Measurements from ENCODE around the gene F11R. TPM values are rescaled to one million over a fixed set of nuclear protein-coding genes. Genes with fewer than 3 reads are reported as not detected.
A peak's percentile ranks its signal among the peaks of the same experiment; 100 is the strongest.

Gene F11R
- total and polyA plus RNA-seq, 12 donors = 7.1 to 22.7 (median 10.1) TPM

DNA sequence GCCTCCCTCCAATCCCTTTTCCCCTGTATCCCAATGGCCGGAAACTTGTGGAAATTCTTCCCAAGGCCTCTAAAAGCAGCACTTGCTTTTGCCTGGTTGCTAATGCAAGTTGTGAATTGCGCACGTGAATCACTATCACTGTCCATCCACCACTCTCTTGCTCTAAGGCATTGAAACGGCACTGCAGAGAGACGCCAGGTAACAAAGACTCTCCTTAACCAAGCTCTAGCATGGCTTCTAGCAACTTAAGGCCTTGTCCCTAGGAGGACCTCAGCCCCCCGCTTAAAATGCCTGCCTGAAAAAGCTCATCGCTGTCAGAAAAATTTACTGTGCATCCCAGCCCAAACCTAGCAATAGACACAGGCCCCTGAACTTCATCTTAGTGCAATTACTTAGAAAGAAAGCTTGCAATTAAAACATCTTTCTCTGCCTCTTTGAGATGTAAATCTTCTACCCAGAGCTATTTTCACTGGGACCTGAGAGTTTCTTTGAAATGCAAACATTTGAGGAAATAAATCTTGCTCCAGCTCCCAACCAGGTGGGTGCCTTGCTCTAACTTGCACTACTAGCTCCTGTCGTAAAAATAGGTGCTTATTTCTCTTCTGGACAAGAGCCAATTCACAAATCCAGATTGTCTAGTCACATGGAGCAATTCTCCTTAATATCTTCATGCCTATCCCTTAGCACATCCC is 33.4 kb downstream of the F11R start:
- intact Hi-C loops (cut with DNase I) = loop anchor here in 1 of 10 donors (5.0 kb wide), 1 partner anchor 150 kb away; no protein-coding TSS in a partner anchor
- TF ChIP-seq, protein P1, sequence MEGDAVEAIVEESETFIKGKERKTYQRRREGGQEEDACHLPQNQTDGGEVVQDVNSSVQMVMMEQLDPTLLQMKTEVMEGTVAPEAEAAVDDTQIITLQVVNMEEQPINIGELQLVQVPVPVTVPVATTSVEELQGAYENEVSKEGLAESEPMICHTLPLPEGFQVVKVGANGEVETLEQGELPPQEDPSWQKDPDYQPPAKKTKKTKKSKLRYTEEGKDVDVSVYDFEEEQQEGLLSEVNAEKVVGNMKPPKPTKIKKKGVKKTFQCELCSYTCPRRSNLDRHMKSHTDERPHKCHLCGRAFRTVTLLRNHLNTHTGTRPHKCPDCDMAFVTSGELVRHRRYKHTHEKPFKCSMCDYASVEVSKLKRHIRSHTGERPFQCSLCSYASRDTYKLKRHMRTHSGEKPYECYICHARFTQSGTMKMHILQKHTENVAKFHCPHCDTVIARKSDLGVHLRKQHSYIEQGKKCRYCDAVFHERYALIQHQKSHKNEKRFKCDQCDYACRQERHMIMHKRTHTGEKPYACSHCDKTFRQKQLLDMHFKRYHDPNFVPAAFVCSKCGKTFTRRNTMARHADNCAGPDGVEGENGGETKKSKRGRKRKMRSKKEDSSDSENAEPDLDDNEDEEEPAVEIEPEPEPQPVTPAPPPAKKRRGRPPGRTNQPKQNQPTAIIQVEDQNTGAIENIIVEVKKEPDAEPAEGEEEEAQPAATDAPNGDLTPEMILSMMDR (IDR thresholded peaks at IDR 0.05) = no peak
- ATAC-seq (no peak), DNase-seq (no peak)
- H3K36me3 ChIP-seq = no peaks in the 10 kb centered on the region
- H3K9me3 ChIP-seq = no peaks in the 10 kb centered on the region
- H3K27ac ChIP-seq = no peak overlapping the region
- peaks cover 0 to 11% (median 4%) of the 10 kb centered on the region in 9 donors for H3K4me1 ChIP-seq
- WGBS, 2 donors = 78 to 81% methylated on average over 8 of the region's 8 CpGs
- H3K4me3 ChIP-seq = no peak overlapping the region
- H3K27me3 ChIP-seq = peaks cover 0 to 14% (median 8%) of the 10 kb centered on the region in 7 donors

DNA sequence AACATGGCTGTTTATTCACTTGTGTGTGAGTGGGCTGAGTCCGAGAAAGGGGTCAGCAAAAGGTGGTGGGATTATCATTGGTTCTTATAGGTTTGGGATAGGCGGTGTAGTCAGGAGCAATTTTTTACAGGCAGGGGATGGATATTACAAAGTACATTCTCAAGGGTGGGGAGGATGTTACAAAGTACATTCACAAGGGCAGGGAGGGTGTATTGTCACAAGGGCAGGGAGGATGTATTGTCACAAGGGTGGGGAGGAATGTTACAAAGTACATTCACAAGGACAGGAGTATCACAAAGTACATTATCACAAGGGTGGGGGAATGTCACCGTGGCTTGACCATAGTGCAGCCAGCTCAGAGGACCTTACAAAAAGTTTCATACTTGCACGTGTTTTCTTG is 35.2 kb downstream of the F11R start:
- H3K4me1 ChIP-seq = peaks cover 0 to 20% (median 7%) of the 10 kb centered on the region in 9 donors
- 85 to 87% methylated on average over 4 of the region's 4 CpGs for WGBS, 2 donors
- H3K27ac ChIP-seq = no peak overlapping the region
- intact Hi-C loops (cut with DNase I) = loop anchor here in 1 of 10 donors (5.0 kb wide), 1 partner anchor 148 kb away; no protein-coding TSS in a partner anchor
- H3K9me3 ChIP-seq = no peaks in the 10 kb centered on the region
- peaks cover 0 to 32% (median 24%) of the 10 kb centered on the region in 7 donors for H3K27me3 ChIP-seq
- DNase-seq = no peak
- TF ChIP-seq, protein P1 (IDR thresholded peaks at IDR 0.05) = no peak
- H3K36me3 ChIP-seq = no peaks in the 10 kb centered on the region
- no peak for ATAC-seq
- no peak overlapping the region for H3K4me3 ChIP-seq

DNA sequence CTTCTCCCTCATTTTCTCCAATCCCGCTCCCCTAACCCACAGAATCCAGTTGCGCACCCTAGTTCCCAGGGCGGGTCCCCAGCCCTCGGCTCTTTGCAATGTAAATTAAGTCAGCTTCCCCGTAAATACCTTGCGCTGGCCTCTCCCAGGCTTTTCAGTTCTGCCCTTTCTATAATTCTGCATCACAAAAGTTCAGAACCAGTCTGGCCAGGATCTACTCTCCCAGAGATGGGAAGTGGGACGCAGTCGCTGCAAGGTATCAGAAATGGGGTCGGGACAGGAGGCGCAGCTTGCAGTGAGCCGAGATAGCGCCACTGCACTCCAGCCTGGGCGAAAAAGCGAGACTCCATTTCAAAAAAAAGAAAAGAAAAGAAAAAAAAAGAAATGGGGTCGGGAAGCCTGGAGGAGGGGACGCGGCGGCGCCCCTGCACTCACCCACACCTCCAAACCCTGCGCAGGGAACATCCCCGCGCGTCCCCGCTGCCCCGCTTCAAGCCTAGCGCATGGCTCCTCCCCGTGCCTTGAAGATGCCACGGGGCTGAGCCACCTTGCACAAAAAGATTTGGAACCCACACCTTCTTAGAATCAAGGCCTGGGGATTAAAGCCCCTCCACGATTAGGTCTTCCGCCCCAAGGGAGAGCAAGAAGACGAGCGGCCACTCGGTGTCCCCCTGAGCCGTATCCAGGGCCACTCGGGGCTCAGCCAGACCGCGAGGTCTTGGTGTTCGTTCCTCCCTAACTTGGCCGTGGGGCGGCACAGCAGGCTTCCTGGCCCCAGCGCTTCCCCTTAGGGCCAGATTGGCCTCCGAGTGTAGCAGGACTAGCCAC is 39.2 kb downstream of the F11R start:
- Histone ChIP-seq H3K27ac (no peak overlapping the region), H3K4me3 (peak overlapping the region in 8 of 10 donors; percentile 5 to 40 (median 32)), H3K36me3 (no peaks in the 10 kb centered on the region), H3K4me1 (peaks cover 0 to 10% (median 6%) of the 10 kb centered on the region in 9 donors), H3K27me3 (peaks cover 0 to 57% (median 40%) of the 10 kb centered on the region in 7 donors), H3K9me3 (no peaks in the 10 kb centered on the region)
- peak in 1 of 2 donors; percentile 25 for DNase-seq
- intact Hi-C loops (cut with DNase I) = no loop called here
- TF ChIP-seq, protein P1 (IDR thresholded peaks at IDR 0.05) = no peak
- ATAC-seq = peak in 5 of 8 donors; percentile 42 to 61 (median 44)
- 5 to 7% methylated on average over 42 of the region's 42 CpGs for WGBS, 2 donors

DNA sequence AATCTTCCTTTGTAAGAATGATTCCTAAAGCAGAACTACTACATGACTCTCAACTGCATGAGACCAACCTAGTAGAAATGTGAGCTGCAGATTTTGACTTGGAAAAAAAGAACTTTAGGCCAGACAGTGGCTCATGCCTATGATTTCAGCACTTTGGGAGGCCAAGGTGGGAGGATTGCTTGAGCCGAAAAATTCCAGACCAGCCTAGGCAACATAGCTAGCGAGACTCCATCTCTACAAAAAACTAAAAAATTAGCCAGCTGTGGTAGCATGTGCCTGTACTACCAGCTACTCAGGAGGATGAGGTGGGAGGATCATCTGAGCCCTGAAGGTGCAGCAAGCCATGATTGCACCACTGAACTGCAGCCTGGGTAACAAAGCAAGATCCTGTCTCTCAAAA is 41.7 kb downstream of the F11R start:
- H3K27me3 ChIP-seq = peaks cover 0 to 71% (median 44%) of the 10 kb centered on the region in 7 donors
- TF ChIP-seq, protein P1 (IDR thresholded peaks at IDR 0.05) = no peak
- WGBS, 2 donors = 73 to 88% methylated on average over 2 of the region's 2 CpGs

More for the DNA sequence above, 41.7 kb downstream of the F11R start:
- no peak for DNase-seq
- no peak for ATAC-seq
- H3K4me3 ChIP-seq = no peak overlapping the region
- H3K27ac ChIP-seq = no peak overlapping the region
- no peaks in the 10 kb centered on the region for H3K36me3 ChIP-seq
- intact Hi-C loops (cut with DNase I) = no loop called here
- peaks cover 0 to 10% (median 6%) of the 10 kb centered on the region in 9 donors for H3K4me1 ChIP-seq
- no peaks in the 10 kb centered on the region for H3K9me3 ChIP-seq

Measured in heart right ventricle (tissue), 16 donors.